BE2C (cell line): ENCODE results near the gene PADI1.

Experiments
- DNase-seq: peaks from one replicate; pipeline ENCODE4 v3.0.0-alpha.2; 2020
- H3K27me3 ChIP-seq: fragments of 250-450 bp; sonication (Bioruptor Pico); 2 replicates; pipeline ENCODE4 v1.5.1; 2020; ENCODE audit warnings: mild to moderate bottlenecking
- H3K36me3 ChIP-seq: fragments of 250-450 bp; sonication (Bioruptor Pico); 2 replicates; pipeline ENCODE4 v1.5.1; 2020; ENCODE audit warnings: mild to moderate bottlenecking
- H3K4me1 ChIP-seq: fragments of 250-450 bp; sonication (Bioruptor Pico); 2 replicates; pipeline ENCODE4 v1.5.1; 2020
- H3K4me3 ChIP-seq: 2 replicates; pipeline ENCODE4 v1.5.1; 2011; ENCODE audit warnings: low read depth, low read length
- H3K9me3 ChIP-seq: fragments of 250-450 bp; sonication (Bioruptor Pico); 2 replicates; pipeline ENCODE4 v1.5.1; 2020
- TF ChIP-seq, protein P1 (sequence below): IDR thresholded peaks from 2 replicates; pipeline ENCODE4 v1.5.1; 2012; ENCODE audit warnings: mild to moderate bottlenecking, low read depth, low read length

The PADI1 gene

GRCh38 chr1:17263936-17264335 is 59.0 kb downstream of the PADI1 start:
- no peaks in the 10 kb centered on the region for H3K9me3 ChIP-seq
- H3K4me3 ChIP-seq = no peak overlapping the region
- H3K36me3 ChIP-seq = no peaks in the 10 kb centered on the region
- no peak for DNase-seq
- H3K27me3 ChIP-seq = no peaks in the 10 kb centered on the region
- TF ChIP-seq, protein P1, sequence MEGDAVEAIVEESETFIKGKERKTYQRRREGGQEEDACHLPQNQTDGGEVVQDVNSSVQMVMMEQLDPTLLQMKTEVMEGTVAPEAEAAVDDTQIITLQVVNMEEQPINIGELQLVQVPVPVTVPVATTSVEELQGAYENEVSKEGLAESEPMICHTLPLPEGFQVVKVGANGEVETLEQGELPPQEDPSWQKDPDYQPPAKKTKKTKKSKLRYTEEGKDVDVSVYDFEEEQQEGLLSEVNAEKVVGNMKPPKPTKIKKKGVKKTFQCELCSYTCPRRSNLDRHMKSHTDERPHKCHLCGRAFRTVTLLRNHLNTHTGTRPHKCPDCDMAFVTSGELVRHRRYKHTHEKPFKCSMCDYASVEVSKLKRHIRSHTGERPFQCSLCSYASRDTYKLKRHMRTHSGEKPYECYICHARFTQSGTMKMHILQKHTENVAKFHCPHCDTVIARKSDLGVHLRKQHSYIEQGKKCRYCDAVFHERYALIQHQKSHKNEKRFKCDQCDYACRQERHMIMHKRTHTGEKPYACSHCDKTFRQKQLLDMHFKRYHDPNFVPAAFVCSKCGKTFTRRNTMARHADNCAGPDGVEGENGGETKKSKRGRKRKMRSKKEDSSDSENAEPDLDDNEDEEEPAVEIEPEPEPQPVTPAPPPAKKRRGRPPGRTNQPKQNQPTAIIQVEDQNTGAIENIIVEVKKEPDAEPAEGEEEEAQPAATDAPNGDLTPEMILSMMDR = no peak
- no peaks in the 10 kb centered on the region for H3K4me1 ChIP-seq

GRCh38 chr1:17264470-17264869 is 59.5 kb downstream of the PADI1 start:
- Histone ChIP-seq H3K36me3 (no peaks in the 10 kb centered on the region), H3K4me3 (no peak overlapping the region), H3K4me1 (no peaks in the 10 kb centered on the region), H3K27me3 (no peaks in the 10 kb centered on the region), H3K9me3 (no peaks in the 10 kb centered on the region)
- TF ChIP-seq, protein P1 = no peak
- DNase-seq = no peak

DNA sequence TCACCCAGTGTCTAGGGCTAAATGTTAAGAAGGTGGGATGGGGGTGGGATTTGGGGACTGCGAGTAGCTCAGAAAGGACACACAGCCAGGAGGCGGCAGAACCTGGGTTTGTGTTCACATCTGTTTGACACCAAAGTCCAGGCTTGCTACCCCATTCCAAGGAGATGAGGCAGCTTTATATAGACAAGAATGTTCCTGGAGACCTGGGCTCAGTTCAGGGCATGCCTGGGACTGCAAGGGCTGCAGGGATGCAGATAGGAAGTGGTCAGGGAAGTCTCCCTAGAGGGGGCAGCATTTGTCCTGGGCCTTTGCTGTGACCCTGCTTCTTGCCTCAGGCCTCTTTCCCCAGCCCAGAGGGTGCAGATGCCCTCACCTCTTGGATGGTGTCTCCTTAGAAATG is 60.2 kb downstream of the PADI1 start:
- DNase-seq = no peak
- TF ChIP-seq, protein P1 = no peak

GRCh38 chr1:17265950-17266349 is 61.0 kb downstream of the PADI1 start:
- H3K9me3 ChIP-seq = no peaks in the 10 kb centered on the region
- no peaks in the 10 kb centered on the region for H3K27me3 ChIP-seq
- DNase-seq = no peak
- no peaks in the 10 kb centered on the region for H3K36me3 ChIP-seq
- H3K4me1 ChIP-seq = no peaks in the 10 kb centered on the region
- H3K4me3 ChIP-seq = no peak overlapping the region
- TF ChIP-seq, protein P1 = no peak

More for the DNA sequence above, 60.2 kb downstream of the PADI1 start:
- Histone ChIP-seq H3K4me3 (no peak overlapping the region), H3K4me1 (no peaks in the 10 kb centered on the region), H3K27me3 (no peaks in the 10 kb centered on the region), H3K36me3 (no peaks in the 10 kb centered on the region), H3K9me3 (no peaks in the 10 kb centered on the region)

GRCh38 chr1:17270891-17271765 is 66.2 kb downstream of the PADI1 start:
- Histone ChIP-seq H3K4me1 (no peaks in the 10 kb centered on the region), H3K36me3 (no peaks in the 10 kb centered on the region), H3K27me3 (no peaks in the 10 kb centered on the region), H3K9me3 (no peaks in the 10 kb centered on the region), H3K4me3 (no peak overlapping the region)
- TF ChIP-seq, protein P1 = no peak
- no peak for DNase-seq

- Histone ChIP-seq H3K27me3 (no peaks in the 10 kb centered on the region), H3K4me1 (no peaks in the 10 kb centered on the region), H3K9me3 (no peaks in the 10 kb centered on the region), H3K36me3 (no peaks in the 10 kb centered on the region), H3K4me3 (no peak overlapping the region)
- no peak for DNase-seq
- TF ChIP-seq, protein P1 = no peak
These were observed 67.1 kb downstream of the PADI1 start for GRCh38 chr1:17272066-17272465.
